ENCODE measurements around the gene INHBB.

GRCh38 chr2:120371969-120372625, 26.2 kb downstream of the INHBB start:
- TF ChIP-seq CTCF (IDR thresholded peaks at IDR 0.05; ENCODE audit: insufficient read depth, low read length) = no peak
- no peak for TF ChIP-seq GABPA (IDR thresholded peaks at IDR 0.05; ENCODE audit: low read depth)
- TF ChIP-seq POLR2AphosphoS5 (IDR thresholded peaks at IDR 0.05; ENCODE audit: low read depth) = no peak
